Measurements from ENCODE around the gene PACRG.

- no peak for TF ChIP-seq CTCF (IDR thresholded peaks at IDR 0.05)
- TF ChIP-seq POLR2A (IDR thresholded peaks at IDR 0.05) = no peak
Measured at GRCh38 chr6:163186527-163186926, 458.8 kb downstream of the PACRG start.

Measured in ovary (tissue), 3 donors.